Measurements from ENCODE around the gene SH3RF3.

Gene SH3RF3

GRCh38 chr2:109175350-109175678 is 46.3 kb downstream of the SH3RF3 start:
- no peak overlapping the region for H3K23ac ChIP-seq (ENCODE audit: low read length)
- H3K9ac ChIP-seq (ENCODE audit: low read length): no peak overlapping the region
- H3K79me2 ChIP-seq (ENCODE audit: control insufficient read depth, insufficient read depth, low read length): no peaks in the 10 kb centered on the region
- DNase-seq: no peak
- H3K4ac ChIP-seq (ENCODE audit: low read depth, low read length): no peak overlapping the region
- H3K27ac ChIP-seq (ENCODE audit: low read depth, low read length): no peak overlapping the region
- no peak overlapping the region for H2BK120ac ChIP-seq (ENCODE audit: low read depth, low read length)
- no peak overlapping the region for H2BK15ac ChIP-seq (replicated peaks; ENCODE audit: low read depth)
- no peak overlapping the region for H2AK5ac ChIP-seq (ENCODE audit: low read length)
- no peak overlapping the region for H3K4me2 ChIP-seq (ENCODE audit: low read length)
- no peaks in the 10 kb centered on the region for H3K79me1 ChIP-seq (ENCODE audit: low read length)
- H3K4me1 ChIP-seq (ENCODE audit: control insufficient read depth, low read depth, low read length): peaks cover 2% of the 10 kb centered on the region
- no peaks in the 10 kb centered on the region for H3K27me3 ChIP-seq (ENCODE audit: insufficient read depth, low read length, poor library complexity)
- no peak overlapping the region for H2BK5ac ChIP-seq (ENCODE audit: low read length)
- no peak overlapping the region for H3K18ac ChIP-seq (ENCODE audit: low read length)
- H4K5ac ChIP-seq (ENCODE audit: low read length): no peak overlapping the region
- no CpG with 5 or more reads among the region's 3 CpGs for WGBS (ENCODE audit: extremely low coverage, insufficient coverage, low lambda C conversion rate)
- no peaks in the 10 kb centered on the region for H3K36me3 ChIP-seq (ENCODE audit: control insufficient read depth, insufficient read depth, low read length)
- no peak overlapping the region for H3K4me3 ChIP-seq (ENCODE audit: low read length)
- H4K8ac ChIP-seq (ENCODE audit: low read depth, low read length): no peak overlapping the region
- no peak overlapping the region for H3K56ac ChIP-seq (ENCODE audit: low read length)

GRCh38 chr2:109176928-109177327 is 47.9 kb downstream of the SH3RF3 start:
- Histone ChIP-seq H2BK15ac (replicated peaks; ENCODE audit: low read depth) (no peak overlapping the region), H3K27ac (ENCODE audit: low read depth, low read length) (no peak overlapping the region), H3K18ac (ENCODE audit: low read length) (peak overlapping the region; percentile 10), H3K27me3 (ENCODE audit: insufficient read depth, low read length, poor library complexity) (no peaks in the 10 kb centered on the region), H3K4me2 (ENCODE audit: low read length) (no peak overlapping the region), H3K4me1 (ENCODE audit: control insufficient read depth, low read depth, low read length) (peaks cover 2% of the 10 kb centered on the region), H4K8ac (ENCODE audit: low read depth, low read length) (no peak overlapping the region), H3K4me3 (ENCODE audit: low read length) (no peak overlapping the region), H2BK5ac (ENCODE audit: low read length) (no peak overlapping the region), H3K4ac (ENCODE audit: low read depth, low read length) (no peak overlapping the region), H2BK120ac (ENCODE audit: low read depth, low read length) (no peak overlapping the region), H3K36me3 (ENCODE audit: control insufficient read depth, insufficient read depth, low read length) (no peaks in the 10 kb centered on the region), H3K79me1 (ENCODE audit: low read length) (no peaks in the 10 kb centered on the region), H2AK5ac (ENCODE audit: low read length) (no peak overlapping the region), H3K23ac (ENCODE audit: low read length) (no peak overlapping the region), H3K79me2 (ENCODE audit: control insufficient read depth, insufficient read depth, low read length) (no peaks in the 10 kb centered on the region), H3K56ac (ENCODE audit: low read length) (no peak overlapping the region), H4K5ac (ENCODE audit: low read length) (no peak overlapping the region), H3K9ac (ENCODE audit: low read length) (no peak overlapping the region)
- DNase-seq: peak; percentile 38
- no CpG with 5 or more reads among the region's 2 CpGs for WGBS (ENCODE audit: extremely low coverage, insufficient coverage, low lambda C conversion rate)

- no peak overlapping the region for H2AK5ac ChIP-seq (ENCODE audit: low read length)
- no peaks in the 10 kb centered on the region for H3K36me3 ChIP-seq (ENCODE audit: control insufficient read depth, insufficient read depth, low read length)
- no peaks in the 10 kb centered on the region for H3K79me2 ChIP-seq (ENCODE audit: control insufficient read depth, insufficient read depth, low read length)
- H3K79me1 ChIP-seq (ENCODE audit: low read length): no peaks in the 10 kb centered on the region
- H3K56ac ChIP-seq (ENCODE audit: low read length): no peak overlapping the region
- H3K18ac ChIP-seq (ENCODE audit: low read length): no peak overlapping the region
- H3K4ac ChIP-seq (ENCODE audit: low read depth, low read length): no peak overlapping the region
- H2BK15ac ChIP-seq (replicated peaks; ENCODE audit: low read depth): no peak overlapping the region
- H3K4me3 ChIP-seq (ENCODE audit: low read length): no peak overlapping the region
- no peak overlapping the region for H3K9ac ChIP-seq (ENCODE audit: low read length)
- no peak overlapping the region for H4K8ac ChIP-seq (ENCODE audit: low read depth, low read length)
- no peak overlapping the region for H2BK120ac ChIP-seq (ENCODE audit: low read depth, low read length)
- no peak overlapping the region for H3K27ac ChIP-seq (ENCODE audit: low read depth, low read length)
- no peak for DNase-seq
- no peaks in the 10 kb centered on the region for H3K27me3 ChIP-seq (ENCODE audit: insufficient read depth, low read length, poor library complexity)
- no peak overlapping the region for H4K5ac ChIP-seq (ENCODE audit: low read length)
- no peak overlapping the region for H3K4me2 ChIP-seq (ENCODE audit: low read length)
- no peak overlapping the region for H2BK5ac ChIP-seq (ENCODE audit: low read length)
- no peak overlapping the region for H3K23ac ChIP-seq (ENCODE audit: low read length)
- H3K4me1 ChIP-seq (ENCODE audit: control insufficient read depth, low read depth, low read length): peaks cover 2% of the 10 kb centered on the region
Observed at GRCh38 chr2:109177635-109178034, 48.6 kb downstream of the SH3RF3 start.

DNA sequence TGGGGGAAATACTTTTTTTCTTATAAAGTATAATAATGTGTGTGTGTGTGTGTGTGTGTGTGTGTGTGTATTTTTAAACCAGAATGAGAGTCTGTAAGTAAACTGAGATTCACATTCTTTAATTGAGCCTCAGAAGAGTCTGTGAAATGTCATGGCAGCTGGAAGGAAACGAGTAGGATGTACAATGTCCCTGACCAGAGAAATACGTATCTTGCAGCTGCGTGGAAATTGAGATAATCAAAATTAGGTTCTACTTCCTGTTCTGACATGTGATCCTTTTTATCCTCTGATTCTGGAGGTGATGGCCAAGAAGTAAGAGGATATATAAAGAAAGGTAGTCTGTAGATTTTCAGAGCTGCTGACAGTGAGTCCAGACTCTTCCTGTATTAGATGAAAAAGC is 50.0 kb downstream of the SH3RF3 start:
- Histone ChIP-seq H4K8ac (ENCODE audit: low read depth, low read length) (no peak overlapping the region), H3K4me3 (ENCODE audit: low read length) (no peak overlapping the region), H3K23ac (ENCODE audit: low read length) (no peak overlapping the region), H3K79me1 (ENCODE audit: low read length) (no peaks in the 10 kb centered on the region), H3K4ac (ENCODE audit: low read depth, low read length) (no peak overlapping the region), H3K4me2 (ENCODE audit: low read length) (no peak overlapping the region), H3K56ac (ENCODE audit: low read length) (no peak overlapping the region), H2BK120ac (ENCODE audit: low read depth, low read length) (no peak overlapping the region), H3K27me3 (ENCODE audit: insufficient read depth, low read length, poor library complexity) (no peaks in the 10 kb centered on the region), H3K36me3 (ENCODE audit: control insufficient read depth, insufficient read depth, low read length) (no peaks in the 10 kb centered on the region), H2BK15ac (replicated peaks; ENCODE audit: low read depth) (no peak overlapping the region), H3K18ac (ENCODE audit: low read length) (no peak overlapping the region), H3K79me2 (ENCODE audit: control insufficient read depth, insufficient read depth, low read length) (no peaks in the 10 kb centered on the region), H3K27ac (ENCODE audit: low read depth, low read length) (no peak overlapping the region), H3K9ac (ENCODE audit: low read length) (no peak overlapping the region), H2AK5ac (ENCODE audit: low read length) (no peak overlapping the region), H2BK5ac (ENCODE audit: low read length) (no peak overlapping the region), H3K4me1 (ENCODE audit: control insufficient read depth, low read depth, low read length) (no peaks in the 10 kb centered on the region), H4K5ac (ENCODE audit: low read length) (no peak overlapping the region)
- no CpG with 5 or more reads among the region's 3 CpGs for WGBS (ENCODE audit: extremely low coverage, insufficient coverage, low lambda C conversion rate)
- no peak for DNase-seq

DNA sequence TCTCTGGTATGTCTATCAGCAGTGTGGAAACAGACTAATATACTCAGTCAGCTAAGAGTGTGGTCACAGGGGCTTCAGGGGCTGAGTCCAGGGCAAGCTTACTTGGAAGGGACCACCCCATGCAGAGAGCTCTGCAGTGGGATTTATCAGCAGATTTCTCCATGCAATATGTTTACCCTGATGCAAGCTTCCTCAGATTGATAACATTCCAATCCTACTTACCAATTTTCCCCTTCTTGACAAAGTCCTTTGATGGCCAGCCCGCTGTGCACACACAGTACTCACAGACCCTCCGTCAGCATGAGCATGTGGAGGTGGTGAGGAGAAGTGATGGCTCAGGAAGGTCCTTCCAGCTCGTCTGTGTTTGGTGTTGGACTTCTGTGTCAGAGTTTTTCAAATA is 51.8 kb downstream of the SH3RF3 start:
- Histone ChIP-seq H3K9ac (ENCODE audit: low read length) (no peak overlapping the region), H3K27ac (ENCODE audit: low read depth, low read length) (no peak overlapping the region), H3K27me3 (ENCODE audit: insufficient read depth, low read length, poor library complexity) (no peaks in the 10 kb centered on the region), H3K4me3 (ENCODE audit: low read length) (no peak overlapping the region), H4K5ac (ENCODE audit: low read length) (no peak overlapping the region), H3K4me2 (ENCODE audit: low read length) (no peak overlapping the region), H3K79me1 (ENCODE audit: low read length) (no peaks in the 10 kb centered on the region), H3K79me2 (ENCODE audit: control insufficient read depth, insufficient read depth, low read length) (no peaks in the 10 kb centered on the region), H3K18ac (ENCODE audit: low read length) (no peak overlapping the region), H2BK5ac (ENCODE audit: low read length) (no peak overlapping the region), H3K4ac (ENCODE audit: low read depth, low read length) (no peak overlapping the region), H2BK120ac (ENCODE audit: low read depth, low read length) (no peak overlapping the region), H3K56ac (ENCODE audit: low read length) (no peak overlapping the region), H2BK15ac (replicated peaks; ENCODE audit: low read depth) (no peak overlapping the region), H2AK5ac (ENCODE audit: low read length) (no peak overlapping the region), H3K23ac (ENCODE audit: low read length) (no peak overlapping the region), H3K36me3 (ENCODE audit: control insufficient read depth, insufficient read depth, low read length) (no peaks in the 10 kb centered on the region), H4K8ac (ENCODE audit: low read depth, low read length) (no peak overlapping the region), H3K4me1 (ENCODE audit: control insufficient read depth, low read depth, low read length) (no peaks in the 10 kb centered on the region)
- no peak for DNase-seq
- no CpG with 5 or more reads among the region's 3 CpGs for WGBS (ENCODE audit: extremely low coverage, insufficient coverage, low lambda C conversion rate)

- no peak overlapping the region for H3K4me2 ChIP-seq (ENCODE audit: low read length)
- no peaks in the 10 kb centered on the region for H3K27me3 ChIP-seq (ENCODE audit: insufficient read depth, low read length, poor library complexity)
- no peak overlapping the region for H2BK15ac ChIP-seq (replicated peaks; ENCODE audit: low read depth)
- H3K79me2 ChIP-seq (ENCODE audit: control insufficient read depth, insufficient read depth, low read length): no peaks in the 10 kb centered on the region
- H2BK120ac ChIP-seq (ENCODE audit: low read depth, low read length): no peak overlapping the region
- H4K5ac ChIP-seq (ENCODE audit: low read length): no peak overlapping the region
- H3K79me1 ChIP-seq (ENCODE audit: low read length): no peaks in the 10 kb centered on the region
- H3K36me3 ChIP-seq (ENCODE audit: control insufficient read depth, insufficient read depth, low read length): no peaks in the 10 kb centered on the region
- no peaks in the 10 kb centered on the region for H3K4me1 ChIP-seq (ENCODE audit: control insufficient read depth, low read depth, low read length)
- no peak overlapping the region for H3K18ac ChIP-seq (ENCODE audit: low read length)
- no peak overlapping the region for H3K4me3 ChIP-seq (ENCODE audit: low read length)
- no peak for DNase-seq
- H3K4ac ChIP-seq (ENCODE audit: low read depth, low read length): no peak overlapping the region
- no CpG with 5 or more reads among the region's 2 CpGs for WGBS (ENCODE audit: extremely low coverage, insufficient coverage, low lambda C conversion rate)
- H3K56ac ChIP-seq (ENCODE audit: low read length): no peak overlapping the region
- no peak overlapping the region for H3K23ac ChIP-seq (ENCODE audit: low read length)
- H4K8ac ChIP-seq (ENCODE audit: low read depth, low read length): no peak overlapping the region
- H3K27ac ChIP-seq (ENCODE audit: low read depth, low read length): no peak overlapping the region
- no peak overlapping the region for H2AK5ac ChIP-seq (ENCODE audit: low read length)
- no peak overlapping the region for H2BK5ac ChIP-seq (ENCODE audit: low read length)
- H3K9ac ChIP-seq (ENCODE audit: low read length): no peak overlapping the region
Observed at GRCh38 chr2:109182426-109182825, 53.4 kb downstream of the SH3RF3 start.

Data from mesendoderm (in vitro differentiated cells).